ENCODE measurements around the gene EXOC2.

DNA sequence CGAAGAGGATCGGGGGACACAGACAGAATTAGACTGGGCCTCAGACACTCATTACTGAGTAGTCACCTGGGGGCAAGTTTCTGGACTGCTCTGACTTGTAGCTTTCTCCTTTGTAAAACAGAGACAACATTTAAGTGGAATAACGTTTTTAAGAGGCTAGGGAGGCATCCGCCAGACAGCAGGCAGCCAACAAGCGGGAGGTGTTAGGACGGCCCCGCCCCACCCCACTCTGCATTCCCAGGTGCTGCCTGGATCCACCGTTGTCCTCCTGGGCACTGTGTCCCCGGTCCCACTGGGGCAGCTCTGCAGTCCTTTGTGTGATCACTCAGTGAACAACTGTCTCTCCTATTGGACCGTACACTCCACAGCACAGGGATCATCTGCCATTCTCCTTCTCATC, 187.6 kb downstream of the EXOC2 start:
- TF ChIP-seq, protein P1, sequence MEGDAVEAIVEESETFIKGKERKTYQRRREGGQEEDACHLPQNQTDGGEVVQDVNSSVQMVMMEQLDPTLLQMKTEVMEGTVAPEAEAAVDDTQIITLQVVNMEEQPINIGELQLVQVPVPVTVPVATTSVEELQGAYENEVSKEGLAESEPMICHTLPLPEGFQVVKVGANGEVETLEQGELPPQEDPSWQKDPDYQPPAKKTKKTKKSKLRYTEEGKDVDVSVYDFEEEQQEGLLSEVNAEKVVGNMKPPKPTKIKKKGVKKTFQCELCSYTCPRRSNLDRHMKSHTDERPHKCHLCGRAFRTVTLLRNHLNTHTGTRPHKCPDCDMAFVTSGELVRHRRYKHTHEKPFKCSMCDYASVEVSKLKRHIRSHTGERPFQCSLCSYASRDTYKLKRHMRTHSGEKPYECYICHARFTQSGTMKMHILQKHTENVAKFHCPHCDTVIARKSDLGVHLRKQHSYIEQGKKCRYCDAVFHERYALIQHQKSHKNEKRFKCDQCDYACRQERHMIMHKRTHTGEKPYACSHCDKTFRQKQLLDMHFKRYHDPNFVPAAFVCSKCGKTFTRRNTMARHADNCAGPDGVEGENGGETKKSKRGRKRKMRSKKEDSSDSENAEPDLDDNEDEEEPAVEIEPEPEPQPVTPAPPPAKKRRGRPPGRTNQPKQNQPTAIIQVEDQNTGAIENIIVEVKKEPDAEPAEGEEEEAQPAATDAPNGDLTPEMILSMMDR (IDR thresholded peaks at IDR 0.05), result no peak
- TF ChIP-seq EZH2 (IDR thresholded peaks at IDR 0.05) (no peak), EZH2phosphoT487 (IDR thresholded peaks at IDR 0.05) (no peak)
